Hepatocyte (in vitro differentiated cells): ENCODE data around the gene ATP9A.

Experiments
- EZH2phosphoT487 ChIP-seq: fragments of 200-600 bp; sonication (generic); IDR thresholded peaks from one replicate; pipeline ENCODE4 v1.6.1; 2018; ENCODE audit warnings: antibody characterized with exemption, mild to moderate bottlenecking, low read depth, moderate library complexity; ENCODE audit not compliant: unreplicated experiment, severe bottlenecking
- TF ChIP-seq, protein P1 (sequence below): fragments of 200-600 bp; sonication (generic); IDR thresholded peaks from 2 replicates; pipeline ENCODE4 v1.5.1; 2016; ENCODE audit warnings: antibody characterized with exemption, mild to moderate bottlenecking; ENCODE audit not compliant: poor library complexity

- TF ChIP-seq, protein P1, sequence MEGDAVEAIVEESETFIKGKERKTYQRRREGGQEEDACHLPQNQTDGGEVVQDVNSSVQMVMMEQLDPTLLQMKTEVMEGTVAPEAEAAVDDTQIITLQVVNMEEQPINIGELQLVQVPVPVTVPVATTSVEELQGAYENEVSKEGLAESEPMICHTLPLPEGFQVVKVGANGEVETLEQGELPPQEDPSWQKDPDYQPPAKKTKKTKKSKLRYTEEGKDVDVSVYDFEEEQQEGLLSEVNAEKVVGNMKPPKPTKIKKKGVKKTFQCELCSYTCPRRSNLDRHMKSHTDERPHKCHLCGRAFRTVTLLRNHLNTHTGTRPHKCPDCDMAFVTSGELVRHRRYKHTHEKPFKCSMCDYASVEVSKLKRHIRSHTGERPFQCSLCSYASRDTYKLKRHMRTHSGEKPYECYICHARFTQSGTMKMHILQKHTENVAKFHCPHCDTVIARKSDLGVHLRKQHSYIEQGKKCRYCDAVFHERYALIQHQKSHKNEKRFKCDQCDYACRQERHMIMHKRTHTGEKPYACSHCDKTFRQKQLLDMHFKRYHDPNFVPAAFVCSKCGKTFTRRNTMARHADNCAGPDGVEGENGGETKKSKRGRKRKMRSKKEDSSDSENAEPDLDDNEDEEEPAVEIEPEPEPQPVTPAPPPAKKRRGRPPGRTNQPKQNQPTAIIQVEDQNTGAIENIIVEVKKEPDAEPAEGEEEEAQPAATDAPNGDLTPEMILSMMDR, result no peak
- TF ChIP-seq EZH2phosphoT487, result no peak
Measured at GRCh38 chr20:51801823-51802123, 33.6 kb upstream of the ATP9A start.
